ENCODE measurements around the gene LINC01488.

DNA sequence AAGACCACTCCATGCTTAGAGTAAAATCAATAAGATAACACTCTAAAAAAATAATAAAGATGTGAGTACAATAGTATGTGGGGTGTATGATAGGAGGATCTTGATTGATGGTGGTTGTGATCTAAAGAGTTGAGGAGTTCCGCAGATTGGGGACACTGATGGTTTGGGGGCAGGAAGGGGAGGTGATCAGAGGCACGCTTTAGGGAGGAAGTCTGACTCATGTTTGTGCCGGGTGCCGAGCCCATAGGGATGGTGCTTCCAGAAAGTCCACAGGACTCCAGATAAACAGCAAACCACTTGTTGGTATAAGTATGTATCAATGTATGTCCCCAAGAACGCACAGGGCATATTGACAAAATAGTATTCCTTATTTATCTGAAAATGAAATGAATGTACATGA, 27.5 kb downstream of the LINC01488 start:
- TF ChIP-seq POLR2A (IDR thresholded peaks at IDR 0.05) (no peak), POLR2AphosphoS5 (IDR thresholded peaks at IDR 0.05) (no peak), EP300 (IDR thresholded peaks at IDR 0.05) (no peak)
- TF ChIP-seq, protein P1, sequence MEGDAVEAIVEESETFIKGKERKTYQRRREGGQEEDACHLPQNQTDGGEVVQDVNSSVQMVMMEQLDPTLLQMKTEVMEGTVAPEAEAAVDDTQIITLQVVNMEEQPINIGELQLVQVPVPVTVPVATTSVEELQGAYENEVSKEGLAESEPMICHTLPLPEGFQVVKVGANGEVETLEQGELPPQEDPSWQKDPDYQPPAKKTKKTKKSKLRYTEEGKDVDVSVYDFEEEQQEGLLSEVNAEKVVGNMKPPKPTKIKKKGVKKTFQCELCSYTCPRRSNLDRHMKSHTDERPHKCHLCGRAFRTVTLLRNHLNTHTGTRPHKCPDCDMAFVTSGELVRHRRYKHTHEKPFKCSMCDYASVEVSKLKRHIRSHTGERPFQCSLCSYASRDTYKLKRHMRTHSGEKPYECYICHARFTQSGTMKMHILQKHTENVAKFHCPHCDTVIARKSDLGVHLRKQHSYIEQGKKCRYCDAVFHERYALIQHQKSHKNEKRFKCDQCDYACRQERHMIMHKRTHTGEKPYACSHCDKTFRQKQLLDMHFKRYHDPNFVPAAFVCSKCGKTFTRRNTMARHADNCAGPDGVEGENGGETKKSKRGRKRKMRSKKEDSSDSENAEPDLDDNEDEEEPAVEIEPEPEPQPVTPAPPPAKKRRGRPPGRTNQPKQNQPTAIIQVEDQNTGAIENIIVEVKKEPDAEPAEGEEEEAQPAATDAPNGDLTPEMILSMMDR (IDR thresholded peaks at IDR 0.05), result no peak

Measured in sigmoid colon (tissue), 4 donors.